HEK293T (cell line): ENCODE measurements around the gene SRGAP3.

Experiments
- CTCF ChIA-PET: fragments of 350-600 bp; formaldehyde crosslinking; extraction: SDS; loops from one replicate; lab custom pipeline; 2021; ENCODE audit warnings: antibody characterized with exemption, inconsistent platforms; lab: Yijun Ruan, JAX
- POLR2A ChIA-PET: fragments of 350-600 bp; formaldehyde crosslinking; extraction: SDS; loops from one replicate; lab custom pipeline; 2020; ENCODE audit warnings: antibody characterized with exemption, inconsistent platforms; lab: Yijun Ruan, JAX
- DNase-seq: peaks from one replicate; pipeline ENCODE4 v3.0.0; 2012; ENCODE audit warnings: mixed read lengths; ENCODE audit errors: extremely low spot score
- ARNT ChIP-seq: fragments of 450-650 bp; IDR thresholded peaks from 2 replicates; pipeline ENCODE4 v1.6.1; 2017; ENCODE audit warnings: mild to moderate bottlenecking
- BHLHE40 ChIP-seq: fragments of 450-650 bp; IDR thresholded peaks from 2 replicates; pipeline ENCODE4 v1.6.1; 2016; ENCODE audit warnings: mild to moderate bottlenecking, moderate library complexity, borderline replicate concordance
- CTBP1 ChIP-seq: fragments of 450-650 bp; IDR thresholded peaks from 2 replicates; pipeline ENCODE4 v1.6.1; 2016; ENCODE audit warnings: borderline replicate concordance
- ELF4 ChIP-seq: fragments of 450-650 bp; IDR thresholded peaks from 2 replicates; pipeline ENCODE4 v1.6.1; 2017; ENCODE audit warnings: antibody characterized with exemption
- FOXA1 ChIP-seq: fragments of 450-650 bp; IDR thresholded peaks from 2 replicates; pipeline ENCODE4 v1.6.1; 2016; ENCODE audit warnings: mild to moderate bottlenecking
- FOXK2 ChIP-seq: fragments of 450-650 bp; IDR thresholded peaks from 2 replicates; pipeline ENCODE4 v1.6.1; 2016; ENCODE audit warnings: mild to moderate bottlenecking
- FOXM1 ChIP-seq: fragments of 450-650 bp; IDR thresholded peaks from 2 replicates; pipeline ENCODE4 v1.6.1; 2017; ENCODE audit warnings: mild to moderate bottlenecking, borderline replicate concordance
- HDGF ChIP-seq: fragments of 450-650 bp; IDR thresholded peaks from 2 replicates; pipeline ENCODE4 v1.6.1; 2017; ENCODE audit warnings: antibody characterized with exemption, borderline replicate concordance
- L3MBTL2 ChIP-seq: fragments of 450-650 bp; conservative IDR thresholded peaks from 2 replicates; pipeline ENCODE4 v1.6.1; 2016; ENCODE audit warnings: mild to moderate bottlenecking
- LEF1 ChIP-seq: fragments of 450-650 bp; IDR thresholded peaks from 2 replicates; pipeline ENCODE4 v1.6.1; 2017; ENCODE audit warnings: mild to moderate bottlenecking, borderline replicate concordance
- NFRKB ChIP-seq: fragments of 450-650 bp; IDR thresholded peaks from 2 replicates; pipeline ENCODE4 v1.6.1; 2016; ENCODE audit warnings: mild to moderate bottlenecking, moderate library complexity
- PKNOX1 ChIP-seq: fragments of 450-650 bp; IDR thresholded peaks from 2 replicates; pipeline ENCODE4 v1.6.1; 2016
- SP1 ChIP-seq: fragments of 450-650 bp; IDR thresholded peaks from 2 replicates; pipeline ENCODE4 v1.6.1; 2017
- SUZ12 ChIP-seq: fragments of 450-650 bp; IDR thresholded peaks from 2 replicates; pipeline ENCODE4 v1.6.1; 2016; ENCODE audit warnings: mild to moderate bottlenecking
- TARDBP ChIP-seq: fragments of 450-650 bp; IDR thresholded peaks from 2 replicates; pipeline ENCODE4 v1.6.1; 2016
- ZNF384 ChIP-seq: fragments of 450-650 bp; IDR thresholded peaks from 2 replicates; pipeline ENCODE4 v1.6.1; 2016

The SRGAP3 gene

DNA sequence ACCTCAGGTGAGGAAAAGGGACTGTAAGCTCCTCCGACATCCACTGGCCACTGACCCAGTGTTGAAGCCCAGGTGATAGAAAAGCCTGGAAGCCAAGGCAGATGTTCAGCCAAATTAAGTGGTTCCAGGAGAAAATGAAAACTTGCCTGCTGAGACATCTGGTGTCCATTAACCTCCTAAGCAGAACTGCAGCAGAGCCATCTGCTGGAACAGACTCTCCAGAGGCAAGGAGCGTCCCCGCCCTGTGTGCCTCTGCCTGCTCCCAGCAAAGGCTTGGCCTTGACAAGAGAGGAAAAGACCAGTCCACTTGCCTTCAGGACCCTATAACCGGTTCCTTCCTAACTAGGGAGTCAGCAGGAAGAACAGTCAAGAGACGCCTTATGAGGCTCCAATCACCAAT is 48.2 kb downstream of the SRGAP3 start:
- POLR2A ChIA-PET: no interaction called here
- DNase-seq: no peak
- TF ChIP-seq L3MBTL2: no peak
- TF ChIP-seq SUZ12: no peak
- no peak for TF ChIP-seq FOXM1
- TF ChIP-seq LEF1: no peak
- no peak for TF ChIP-seq PKNOX1
- no peak for TF ChIP-seq TARDBP
- TF ChIP-seq FOXA1: no peak
- TF ChIP-seq ZNF384: no peak
- TF ChIP-seq SP1: no peak
- no peak for TF ChIP-seq ELF4
- TF ChIP-seq ARNT: no peak
- no peak for TF ChIP-seq NFRKB
- CTCF ChIA-PET: no interaction called here

- POLR2A ChIA-PET: no interaction called here
- CTCF ChIA-PET: no interaction called here
- TF ChIP-seq FOXM1 (no peak), HDGF (no peak), TARDBP (no peak), SUZ12 (no peak), BHLHE40 (no peak), ARNT (no peak), LEF1 (no peak), L3MBTL2 (no peak), FOXA1 (no peak), SP1 (no peak), ZNF384 (no peak), ELF4 (no peak), CTBP1 (no peak), FOXK2 (no peak), NFRKB (no peak), PKNOX1 (no peak)
- no peak for DNase-seq
Observed at GRCh38 chr3:9199775-9200174, 49.7 kb downstream of the SRGAP3 start.

GRCh38 chr3:9198899-9199335 is 50.5 kb downstream of the SRGAP3 start:
- TF ChIP-seq L3MBTL2 (no peak), SUZ12 (no peak), ARNT (no peak), SP1 (no peak), FOXM1 (no peak)
- ChIA-PET CTCF (no interaction called here), POLR2A (no interaction called here)
- DNase-seq: no peak

DNA sequence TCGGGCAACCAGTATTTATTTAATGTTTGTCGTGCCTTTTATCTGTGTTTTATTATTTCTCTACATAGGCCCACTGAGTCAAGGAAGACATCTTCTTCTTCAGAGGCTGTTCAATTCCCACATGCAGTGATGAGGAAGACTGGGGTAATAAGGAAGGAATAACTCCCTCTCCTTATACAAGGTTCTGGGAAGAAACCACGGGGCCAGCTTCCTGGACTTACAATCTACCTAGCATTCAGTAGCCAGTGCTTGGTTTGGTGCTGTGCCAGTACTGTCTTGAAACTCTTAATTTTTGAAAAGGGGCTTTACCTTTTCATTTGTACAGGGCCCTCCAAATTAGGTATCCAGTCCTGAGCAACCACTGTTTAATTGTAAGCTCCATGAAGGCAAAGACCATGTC is 51.2 kb downstream of the SRGAP3 start:
- ChIA-PET CTCF (no interaction called here), POLR2A (no interaction called here)
- no peak for TF ChIP-seq FOXA1
- no peak for TF ChIP-seq FOXK2
- TF ChIP-seq HDGF: no peak
- no peak for TF ChIP-seq ARNT
- no peak for TF ChIP-seq PKNOX1
- no peak for TF ChIP-seq CTBP1
- no peak for TF ChIP-seq TARDBP
- TF ChIP-seq NFRKB: no peak
- TF ChIP-seq SUZ12: no peak
- TF ChIP-seq FOXM1: no peak
- no peak for DNase-seq

- ChIA-PET CTCF (no interaction called here), POLR2A (no interaction called here)
- DNase-seq: no peak
- no peak for TF ChIP-seq FOXK2
Observed at GRCh38 chr3:9196020-9196419, 53.4 kb downstream of the SRGAP3 start.

DNA sequence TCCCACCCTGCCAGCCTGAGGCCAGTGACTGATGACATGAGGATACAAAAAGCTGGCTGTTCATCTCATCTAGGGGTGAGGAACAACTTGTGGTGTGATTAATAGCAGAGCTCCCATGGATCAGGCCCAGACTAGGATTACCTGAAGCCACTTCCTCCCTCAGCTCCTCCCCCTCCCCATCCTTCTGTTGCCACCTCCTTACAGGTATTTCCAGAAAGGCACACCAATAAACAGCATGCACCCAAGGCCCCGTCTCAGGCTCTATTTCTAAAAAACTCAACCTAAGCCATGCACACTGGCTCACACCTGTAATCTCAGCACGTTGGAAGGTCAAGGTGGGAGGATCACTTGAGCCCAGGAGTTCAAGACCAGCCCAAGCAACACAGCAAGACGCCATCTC is 54.1 kb downstream of the SRGAP3 start:
- TF ChIP-seq FOXA1 (no peak), TARDBP (no peak), SP1 (no peak), FOXM1 (no peak), PKNOX1 (no peak), ZNF384 (no peak), LEF1 (no peak), SUZ12 (no peak), CTBP1 (no peak)
- DNase-seq: no peak
- CTCF ChIA-PET: no interaction called here
- POLR2A ChIA-PET: no interaction called here
